HepG2 (cell line): ENCODE data around the gene MGMT. TPM values are rescaled to one million over a fixed set of nuclear protein-coding genes. Genes with fewer than 3 reads are reported as not detected.

Experiments used
- ATAC-seq: fragments of 200-7000 bp; cut with Tn5 transposase; 3 replicates; pipeline ENCODE4 v1.9.1; 2020; ENCODE audit warnings: mild to moderate bottlenecking, moderate library complexity
- BruUV-seq: library from RNA; stranded (reverse); fragments of 400-500 nt; replicated peaks from 2 replicates; lab custom pipeline; 2021; lab: Mats Ljungman, UMichigan
- CTCF ChIA-PET: fragments of 300-600 bp; formaldehyde crosslinking; extraction: SDS; loops from one replicate; lab custom pipeline; 2021; ENCODE audit warnings: low total read pairs, inconsistent platforms, low intra/inter-chr PET ratio; lab: Yijun Ruan, JAX
- POLR2A ChIA-PET: fragments of 350-600 bp; sonication (Branson Sonifier 250); formaldehyde crosslinking; loops from one replicate; lab custom pipeline; 2020; ENCODE audit warnings: antibody characterized with exemption, inconsistent platforms; lab: Yijun Ruan, JAX
- DNase-seq: peaks from one replicate; pipeline ENCODE4 v3.0.0-alpha.2; 2015; ENCODE audit warnings: low spot score
- FAIRE-seq: peaks from 3 replicates; lab custom pipeline; 2011; peaks lifted over from hg19 to GRCh38; lab: Jason Lieb, UNC
- H2AFZ ChIP-seq: one replicate; pipeline ENCODE4 v1.6.1; 2011; ENCODE audit warnings: low read length, inconsistent platforms
- H3K27ac ChIP-seq: fragments of 300-600 bp; 3 replicates; pipeline ENCODE4 v1.8.0; 2011; ENCODE audit warnings: mixed run types, mild to moderate bottlenecking, mixed read lengths, low read length, inconsistent platforms; ENCODE audit not compliant: insufficient read depth; ENCODE audit errors: extremely low read length
- H3K27me3 ChIP-seq, 2 experiments: fragments of 200-600 bp in 1 of 2; 2 replicates in 1 of 2; 3 replicates in 1 of 2; pipeline versions ENCODE4 v1.6.0 to v1.8.0; 2011; ENCODE audit warnings: low read length in 2 of 2, mild to moderate bottlenecking in 2 of 2, moderate library complexity in 2 of 2, inconsistent platforms in 1 of 2; ENCODE audit not compliant: insufficient read depth in 2 of 2, control insufficient read depth in 1 of 2
- H3K36me3 ChIP-seq, 2 experiments: fragments of 200-600 bp in 1 of 2; replicated peaks in 1 of 2; 2 replicates in 1 of 2; 3 replicates in 1 of 2; pipeline versions ENCODE4 v1.5.1 to v1.8.0; 2011; ENCODE audit warnings: low read length in 2 of 2, inconsistent platforms in 1 of 2; ENCODE audit not compliant: insufficient read depth in 2 of 2, control insufficient read depth in 1 of 2
- H3K4me1 ChIP-seq: 2 replicates; pipeline ENCODE4 v1.5.1; 2012; ENCODE audit warnings: low read length, inconsistent platforms; ENCODE audit not compliant: insufficient read depth
- H3K4me2 ChIP-seq: 2 replicates; pipeline ENCODE4 v1.6.0; 2011; ENCODE audit warnings: low read depth, low read length, inconsistent platforms
- H3K4me3 ChIP-seq, 3 experiments: fragments of 200-600 bp in 1 of 3; sonication (generic), shearing (Covaris generic) in 1 of 3; replicated peaks in 1 of 3; 2 replicates each; pipeline ENCODE4 v1.5.1; 2011 to 2016; ENCODE audit warnings: low read length in 3 of 3, inconsistent platforms in 2 of 3, low read depth in 2 of 3, mild to moderate bottlenecking in 2 of 3, control low read depth in 1 of 3, mixed read lengths in 1 of 3; ENCODE audit not compliant: insufficient read depth in 1 of 3
- H3K79me2 ChIP-seq: one replicate; pipeline ENCODE4 v1.6.1; 2011; ENCODE audit warnings: low read length, inconsistent platforms; ENCODE audit not compliant: insufficient read depth
- H3K9ac ChIP-seq: 2 replicates; pipeline ENCODE4 v1.6.0; 2011; ENCODE audit warnings: mild to moderate bottlenecking, low read depth, low read length, inconsistent platforms; ENCODE audit not compliant: insufficient read depth
- H3K9me3 ChIP-seq: 2 replicates; pipeline ENCODE4 v1.5.1; 2012; ENCODE audit warnings: mild to moderate bottlenecking, low read length
- H4K20me1 ChIP-seq: 2 replicates; pipeline ENCODE4 v1.6.0; 2011; ENCODE audit warnings: inconsistent platforms, mild to moderate bottlenecking, low read length, moderate library complexity; ENCODE audit not compliant: insufficient read depth
- DPF2 ChIP-seq: sonication (generic); formaldehyde crosslinking; IDR thresholded peaks from 2 replicates; pipeline ENCODE4 v1.4.0; 2020; ENCODE audit warnings: mild to moderate bottlenecking, low read depth, missing genetic modification reagents, borderline replicate concordance
- FOXK2 ChIP-seq: fragments of 450-650 bp; IDR thresholded peaks from 2 replicates; pipeline ENCODE4 v1.6.1; 2016
- GLI4 ChIP-seq: sonication (generic); formaldehyde crosslinking; IDR thresholded peaks from 2 replicates; pipeline ENCODE4 v1.5.1; 2020; ENCODE audit warnings: missing genetic modification reagents, mild to moderate bottlenecking, moderate library complexity, borderline replicate concordance
- IKZF4 ChIP-seq: sonication (generic); formaldehyde crosslinking; IDR thresholded peaks from 2 replicates; pipeline ENCODE4 v1.5.1; 2020; ENCODE audit warnings: borderline replicate concordance, mild to moderate bottlenecking, low read depth, missing genetic modification reagents; ENCODE audit errors: not compliant biosample characterization
- IRF9 ChIP-seq: sonication (generic); formaldehyde crosslinking; IDR thresholded peaks from 2 replicates; pipeline ENCODE4 v1.8.0; 2022; ENCODE audit warnings: missing genetic modification reagents, mild to moderate bottlenecking, borderline replicate concordance
- LCORL ChIP-seq, 2 experiments: fragments of 450-650 bp in 1 of 2; sonication (generic) in 1 of 2; formaldehyde crosslinking in 1 of 2; IDR thresholded peaks; 2 replicates each; pipeline versions ENCODE4 v1.5.0 to v1.6.1; 2017 to 2020; ENCODE audit warnings: antibody characterized with exemption in 1 of 2, missing genetic modification reagents in 1 of 2
- LRRFIP1 ChIP-seq: sonication (generic); formaldehyde crosslinking; conservative IDR thresholded peaks from 2 replicates; pipeline ENCODE4 v1.4.0; 2020; ENCODE audit warnings: missing genetic modification reagents
- NFE2L1 ChIP-seq: sonication (generic); formaldehyde crosslinking; IDR thresholded peaks from 2 replicates; pipeline ENCODE4 v1.4.0; 2020; ENCODE audit warnings: missing genetic modification reagents, mild to moderate bottlenecking, borderline replicate concordance
- NFE2L2 ChIP-seq: fragments of 150-350 bp; IDR thresholded peaks from 2 replicates; pipeline ENCODE4 v1.6.1; 2014; ENCODE audit warnings: low read length
- PPARG ChIP-seq: conservative IDR thresholded peaks from 2 replicates; pipeline ENCODE4 v1.6.1; 2016; ENCODE audit warnings: missing biosample characterization, missing genetic modification reagents
- TEAD2 ChIP-seq: sonication (generic); formaldehyde crosslinking; IDR thresholded peaks from 2 replicates; pipeline ENCODE4 v1.9.0; 2021; ENCODE audit warnings: missing genetic modification reagents
- ZNF264 ChIP-seq: sonication (generic); formaldehyde crosslinking; IDR thresholded peaks from 2 replicates; pipeline ENCODE4 v1.4.0; 2020; ENCODE audit warnings: missing genetic modification reagents
- ZNF543 ChIP-seq: sonication (generic); formaldehyde crosslinking; IDR thresholded peaks from 2 replicates; pipeline ENCODE4 v1.4.0; 2020; ENCODE audit warnings: mild to moderate bottlenecking, missing genetic modification reagents
- ZNF546 ChIP-seq: sonication (generic); formaldehyde crosslinking; conservative IDR thresholded peaks from 2 replicates; pipeline ENCODE4 v1.8.1; 2023; ENCODE audit warnings: mild to moderate bottlenecking, missing genetic modification reagents
- ZNF550 ChIP-seq: sonication (generic); formaldehyde crosslinking; IDR thresholded peaks from 2 replicates; pipeline ENCODE4 v1.4.0; 2020; ENCODE audit warnings: mild to moderate bottlenecking, missing genetic modification reagents, borderline replicate concordance
- ZNF577 ChIP-seq: sonication (generic); formaldehyde crosslinking; IDR thresholded peaks from 2 replicates; pipeline ENCODE4 v1.4.0; 2020; ENCODE audit warnings: mild to moderate bottlenecking, low read depth, missing genetic modification reagents, borderline replicate concordance
- ZNF616 ChIP-seq: sonication (generic); formaldehyde crosslinking; IDR thresholded peaks from 2 replicates; pipeline ENCODE4 v1.5.0; 2020; ENCODE audit warnings: low read depth, mild to moderate bottlenecking, missing genetic modification reagents
- ZNF629 ChIP-seq: sonication (generic); formaldehyde crosslinking; conservative IDR thresholded peaks from 2 replicates; pipeline ENCODE4 v1.5.0; 2020; ENCODE audit warnings: missing genetic modification reagents
- ZNF75D ChIP-seq: sonication (generic); formaldehyde crosslinking; IDR thresholded peaks from 2 replicates; pipeline ENCODE4 v1.8.1; 2023; ENCODE audit warnings: missing genetic modification reagents, mild to moderate bottlenecking, borderline replicate concordance
- WGBS: methylation state at CpG from one replicate; pipeline ENCODE4 v1.1.6; 2017; ENCODE audit warnings: low lambda C conversion rate; 5-methylcytosine and 5-hydroxymethylcytosine counted together
- in situ Hi-C: cut with HindIII; loops from 2 replicates; pipeline ENCODE4 v1.10.0; 2017; ENCODE audit warnings: low pct_unique_long_range_greater_than_20kb; ENCODE audit not compliant: extremely low pct_ligation_motif_present
- intact Hi-C: fragments of 100-400 bp; cut with micrococcal nuclease; formaldehyde crosslinking; loops from one replicate; pipeline ENCODE4 v1.10.0; 2022; ENCODE audit not compliant: unreplicated experiment
- polyA plus RNA-seq, 8 experiments: library from polyadenylated mRNA; depleted of rRNA in 3 of 8; stranded (reverse) in 7 of 8; unstranded in 1 of 8; fragments of >200 nt; fragmentation: Illumina TruSeq in 4 of 8; extraction: Trizol in 4 of 8; gene quantifications; 2 replicates each; pipeline versions ENCODE4 v1.2.1 to v1.2.3, GENCODE V29; 2011 to 2016; ENCODE audit warnings: low read depth in 4 of 8, missing spikeins in 1 of 8, mixed read lengths in 1 of 8; ENCODE audit not compliant: insufficient read depth in 1 of 8
- total RNA-seq, 5 experiments: library from RNA; depleted of rRNA; stranded (reverse); fragments of >200 nt; fragmentation: Illumina TruSeq; extraction: Trizol; gene quantifications; 2 replicates each; pipeline ENCODE4 v1.2.3, GENCODE V29; 2016; ENCODE audit warnings: low read depth in 1 of 5
- TF ChIP-seq, protein P1 (sequence below): sonication (generic); formaldehyde crosslinking; conservative IDR thresholded peaks from 2 replicates; pipeline ENCODE4 v1.4.0; 2020; ENCODE audit warnings: missing genetic modification reagents

MGMT gene
- total and polyA plus RNA-seq, 2 of the 13 experiments (the other 11 are each of a cell fraction or from before 2014, with no cell fraction given) = 12.0 to 19.5 TPM

DNA sequence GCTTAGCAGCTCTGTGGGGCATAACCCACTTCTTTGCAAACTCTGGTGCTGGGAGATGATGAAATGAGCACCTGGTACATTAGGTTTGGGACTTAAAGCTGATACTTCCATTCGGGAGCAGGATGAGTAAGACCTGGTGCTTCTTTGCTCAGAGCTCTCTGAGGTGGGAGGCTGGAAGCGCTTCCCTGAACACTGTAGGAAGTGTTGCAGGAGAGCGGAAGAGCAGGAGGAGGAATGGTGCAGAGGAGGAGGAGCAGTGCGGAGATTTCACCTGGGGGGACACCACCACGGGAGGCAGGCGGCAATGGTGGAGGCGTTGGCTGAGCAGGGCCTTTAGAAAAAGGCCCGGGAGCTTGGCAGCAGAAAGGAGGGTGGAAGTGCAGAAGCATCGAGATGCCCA is 142.5 kb downstream of the MGMT start (continued):
- TF ChIP-seq LCORL (IDR thresholded peaks at IDR 0.05) = no peak
- no peak for TF ChIP-seq LCORL (CRISPR knock-in tag; IDR thresholded peaks at IDR 0.05)
- no peak for TF ChIP-seq IKZF4 (CRISPR knock-in tag)
- no peak for TF ChIP-seq NFE2L2
- no peak for TF ChIP-seq DPF2 (CRISPR knock-in tag)
- no peak for TF ChIP-seq FOXK2
- no peak for TF ChIP-seq ZNF577 (CRISPR knock-in tag)
- TF ChIP-seq PPARG (CRISPR knock-in tag) = no peak
- TF ChIP-seq IRF9 (CRISPR knock-in tag) = no peak
- no peak for TF ChIP-seq ZNF546

DNA sequence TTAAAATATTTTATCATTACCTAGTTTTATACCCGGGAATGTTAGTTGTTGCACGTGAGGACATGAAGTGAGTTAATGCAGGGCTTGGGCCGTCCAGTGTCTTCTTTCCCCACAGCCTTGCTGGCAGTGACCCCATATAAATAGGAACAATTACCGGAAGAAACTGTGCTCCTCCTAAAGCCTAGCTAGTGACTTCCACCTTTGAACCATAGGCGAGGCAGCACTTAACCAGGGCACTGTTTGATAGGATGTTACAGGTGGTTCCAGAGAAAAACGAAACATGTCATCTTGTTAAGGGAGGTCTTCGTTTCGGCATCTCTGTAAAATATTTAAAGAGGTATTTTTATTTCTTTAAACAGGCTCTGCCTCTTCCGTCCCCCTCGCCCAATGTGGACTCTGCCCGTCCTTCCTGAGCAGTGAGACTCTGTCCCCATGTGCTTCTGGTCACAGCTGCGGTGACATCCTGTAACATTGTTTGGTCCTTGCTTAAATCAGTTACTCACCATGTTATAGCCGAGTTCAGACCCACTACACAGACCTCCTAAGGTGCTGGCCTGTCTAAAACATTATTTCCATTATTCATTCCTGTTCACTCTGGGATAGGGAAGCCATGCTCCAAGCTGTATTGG is 145.6 kb downstream of the MGMT start:
- CTCF ChIA-PET = no interaction called here
- FAIRE-seq (no peak), ATAC-seq (no peak), DNase-seq (no peak)
- POLR2A ChIA-PET = no interaction called here
- Histone ChIP-seq H3K4me2 (no peak overlapping the region), H3K79me2 (no peaks in the 10 kb centered on the region), H3K36me3 (no peaks in the 10 kb centered on the region), H3K4me1 (no peaks in the 10 kb centered on the region), H2AFZ (no peak overlapping the region), H3K9me3 (peaks cover 26% of the 10 kb centered on the region; the same call in 1 of the 2 replicates), H3K4me3 (no peak overlapping the region), H3K27ac (no peak overlapping the region), H3K27me3 (no peaks in the 10 kb centered on the region), H3K9ac (no peak overlapping the region), H4K20me1 (no peaks in the 10 kb centered on the region)
- in situ Hi-C loops = no loop called here
- intact Hi-C loops = no loop called here
- WGBS = 78% methylated on average over 13 of the region's 13 CpGs
- no TSS peak for BruUV-seq
- TF ChIP-seq ZNF629 (CRISPR knock-in tag) = no peak
- TF ChIP-seq TEAD2 (CRISPR knock-in tag) = no peak
- no peak for TF ChIP-seq GLI4 (CRISPR knock-in tag)
- no peak for TF ChIP-seq ZNF550 (CRISPR knock-in tag)
- TF ChIP-seq, protein P1, sequence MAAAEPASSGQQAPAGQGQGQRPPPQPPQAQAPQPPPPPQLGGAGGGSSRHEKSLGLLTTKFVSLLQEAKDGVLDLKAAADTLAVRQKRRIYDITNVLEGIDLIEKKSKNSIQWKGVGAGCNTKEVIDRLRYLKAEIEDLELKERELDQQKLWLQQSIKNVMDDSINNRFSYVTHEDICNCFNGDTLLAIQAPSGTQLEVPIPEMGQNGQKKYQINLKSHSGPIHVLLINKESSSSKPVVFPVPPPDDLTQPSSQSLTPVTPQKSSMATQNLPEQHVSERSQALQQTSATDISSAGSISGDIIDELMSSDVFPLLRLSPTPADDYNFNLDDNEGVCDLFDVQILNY = no peak
- no peak for TF ChIP-seq ZNF75D
- no peak for TF ChIP-seq LRRFIP1 (CRISPR knock-in tag)
- TF ChIP-seq ZNF616 (CRISPR knock-in tag) = no peak
- no peak for TF ChIP-seq ZNF264 (CRISPR knock-in tag)
- TF ChIP-seq NFE2L1 = no peak
- no peak for TF ChIP-seq ZNF543 (CRISPR knock-in tag)
- no peak for TF ChIP-seq IKZF4 (CRISPR knock-in tag)
